ENCODE data around the gene ENTHD1.

Gene ENTHD1

GRCh38 chr22:39727541-39727940 is 166.0 kb downstream of the ENTHD1 start:
- FAIRE-seq, result no peak

- FAIRE-seq, result no peak
Measured at GRCh38 chr22:39725351-39726035, 168.1 kb downstream of the ENTHD1 start.

- no peak for FAIRE-seq
Measured at GRCh38 chr22:39724857-39725256, 168.7 kb downstream of the ENTHD1 start.

- FAIRE-seq, result no peak
Measured at GRCh38 chr22:39724390-39724789, 169.2 kb downstream of the ENTHD1 start.

GRCh38 chr22:39723899-39724351 is 169.6 kb downstream of the ENTHD1 start:
- FAIRE-seq, result no peak

- FAIRE-seq, result no peak
Measured at GRCh38 chr22:39723463-39723862, 170.1 kb downstream of the ENTHD1 start.

- FAIRE-seq, result no peak
Measured at GRCh38 chr22:39722501-39722900, 171.1 kb downstream of the ENTHD1 start.

GRCh38 chr22:39722032-39722325 is 171.6 kb downstream of the ENTHD1 start:
- no peak for FAIRE-seq

GRCh38 chr22:39721206-39722031 is 172.1 kb downstream of the ENTHD1 start:
- no peak for FAIRE-seq

GRCh38 chr22:39719559-39720450 is 173.8 kb downstream of the ENTHD1 start:
- FAIRE-seq, result no peak

- FAIRE-seq, result no peak
Measured at GRCh38 chr22:39718921-39719475, 174.6 kb downstream of the ENTHD1 start.

- FAIRE-seq, result no peak
Measured at GRCh38 chr22:39718206-39718605, 175.4 kb downstream of the ENTHD1 start.

GRCh38 chr22:39717099-39717498 is 176.5 kb downstream of the ENTHD1 start:
- FAIRE-seq, result no peak

- FAIRE-seq, result no peak
Measured at GRCh38 chr22:39716534-39716933, 177.0 kb downstream of the ENTHD1 start.

GRCh38 chr22:39715778-39716495 is 177.6 kb downstream of the ENTHD1 start:
- FAIRE-seq, result no peak

- FAIRE-seq, result no peak
Measured at GRCh38 chr22:39714321-39714720, 179.2 kb downstream of the ENTHD1 start.

GRCh38 chr22:39713799-39714290 is 179.7 kb downstream of the ENTHD1 start:
- FAIRE-seq, result no peak

GRCh38 chr22:39712751-39713525 is 180.6 kb downstream of the ENTHD1 start:
- no peak for FAIRE-seq

GRCh38 chr22:39712081-39712480 is 181.5 kb downstream of the ENTHD1 start:
- no peak for FAIRE-seq

GRCh38 chr22:39710380-39711150 is 183.0 kb downstream of the ENTHD1 start:
- no peak for FAIRE-seq
